Stomach (tissue), 9 donors: ENCODE results near the gene DNTT. TPM values are rescaled to one million over a fixed set of nuclear protein-coding genes. Genes with fewer than 3 reads are reported as not detected.
"Not testable (repeated sequence)": the region's sequence is repeated elsewhere in the genome, so short reads cannot be mapped to it uniquely, and the experiment has no call there.

Experiments
- DNase-seq, 2 donors: peaks; one replicate each; pipeline versions ENCODE4 v3.0.0 to v3.0.0-alpha.2; 2013 to 2019
- H3K27ac ChIP-seq, 5 donors: fragments of 200-600 bp in 4 of 5; sonication (generic) in 4 of 5; one replicate each; pipeline ENCODE4 v1.5.1; 2013 to 2019; ENCODE audit warnings: mild to moderate bottlenecking in 1 of 5, moderate library complexity in 1 of 5
- H3K27me3 ChIP-seq, 3 donors: fragments of 200-600 bp; sonication (generic); one replicate each; pipeline ENCODE4 v1.5.1; 2017 to 2019; ENCODE audit warnings: mixed run types in 1 of 3
- H3K36me3 ChIP-seq, 4 donors: fragments of 200-600 bp; sonication (generic); 1 replicate in 3 of 4; 2 replicates in 1 of 4; pipeline ENCODE4 v1.5.1; 2016 to 2019
- H3K4me1 ChIP-seq, 4 donors: fragments of 200-600 bp; sonication (generic); one replicate each; pipeline ENCODE4 v1.5.1; 2016 to 2019
- H3K4me3 ChIP-seq, 4 donors: fragments of 200-600 bp; sonication (generic) in 3 of 4; one replicate each; pipeline ENCODE4 v1.5.1; 2016 to 2019; ENCODE audit warnings: mild to moderate bottlenecking in 1 of 4
- H3K9me3 ChIP-seq, 4 donors: fragments of 200-600 bp; sonication (generic); one replicate each; pipeline ENCODE4 v1.5.1; 2016 to 2019
- CTCF ChIP-seq, 7 experiments: fragments of 450-650 bp in 4 of 7; fragments of 200-600 bp in 3 of 7; sonication (generic) in 3 of 7; IDR thresholded peaks; one replicate each; pipeline ENCODE4 v1.5.1; 2016 to 2019; ENCODE audit warnings: antibody characterized with exemption in 7 of 7, control low read depth in 2 of 7, mild to moderate bottlenecking in 1 of 7
- EP300 ChIP-seq: sonication (generic); formaldehyde crosslinking; IDR thresholded peaks from one replicate; pipeline ENCODE4 v1.6.1; 2017; ENCODE audit warnings: antibody characterized with exemption
- POLR2A ChIP-seq, 4 donors: fragments of 450-650 bp; IDR thresholded peaks; one replicate each; pipeline ENCODE4 v1.6.1; 2016; ENCODE audit warnings: antibody characterized with exemption in 4 of 4, control low read depth in 2 of 4, mild to moderate bottlenecking in 1 of 4, moderate library complexity in 1 of 4
- POLR2AphosphoS5 ChIP-seq, 3 donors: sonication (generic); formaldehyde crosslinking; IDR thresholded peaks; one replicate each; pipeline ENCODE4 v1.6.1; 2016; ENCODE audit warnings: antibody characterized with exemption in 3 of 3
- WGBS, 5 donors: extraction: QIAGEN DNeasy Blood & Tissue Kit in 3 of 5; methylation state at CpG; one replicate each; pipeline versions ENCODE4 v1.1.5 to v1.1.7; 2013 to 2018; 5-methylcytosine and 5-hydroxymethylcytosine counted together
- intact Hi-C: fragments of 100-400 bp; cut with DNase I; formaldehyde crosslinking; loops from one replicate; pipeline ENCODE4 v1.15.1; 2023; ENCODE audit warnings: low total_unique reads
- polyA plus RNA-seq, 3 donors: library from polyadenylated mRNA; stranded (reverse); fragments of 200-250 nt; gene quantifications; one replicate each; pipeline ENCODE4 v1.2.3, GENCODE V29; 2013
- total RNA-seq, 5 donors: library from RNA; depleted of rRNA; stranded (reverse); fragments of >200 nt; gene quantifications; one replicate each; pipeline versions ENCODE4 v1.1.0 to v1.2.3, GENCODE V29; 2014 to 2016
- donor health status: healthy with polysubstance abuse.
- donor health status: Bipolar disorder and iron deficiency.
- donor health status: healthy.

DNTT gene
- total and polyA plus RNA-seq, 8 donors = not detected

- H3K9me3 ChIP-seq = no peaks in the 10 kb centered on the region
- H3K4me1 ChIP-seq = peaks cover 0 to 18% (median 13%) of the 10 kb centered on the region in 4 donors
- H3K27me3 ChIP-seq = peaks cover 0 to 7% (median 0%) of the 10 kb centered on the region in 3 donors
- H3K36me3 ChIP-seq = no peaks in the 10 kb centered on the region
- H3K27ac ChIP-seq = no peak overlapping the region
- TF ChIP-seq POLR2A (IDR thresholded peaks at IDR 0.05) (no peak), POLR2AphosphoS5 (IDR thresholded peaks at IDR 0.05) (no peak), CTCF (IDR thresholded peaks at IDR 0.05) (no peak), EP300 (no peak)
- no peak overlapping the region for H3K4me3 ChIP-seq
- intact Hi-C loops = no loop called here
- DNase-seq = peak in 1 of 2 donors; percentile 66
- WGBS, 5 donors = 47 to 64% (median 60%) methylated on average over 8 of the region's 8 CpGs
These were observed 2.3 kb downstream of the DNTT start for GRCh38 chr10:96306516-96306915.

GRCh38 chr10:96308854-96309253, 4.6 kb downstream of the DNTT start:
- H3K9me3 ChIP-seq, H3K27me3 ChIP-seq, H3K4me3 ChIP-seq, H3K27ac ChIP-seq, DNase-seq, intact Hi-C loops, H3K36me3 ChIP-seq: not testable (repeated sequence)
- WGBS, 5 donors = 65 to 74% (median 70%) methylated on average over 4 of the region's 4 CpGs
- peaks cover 0 to 18% (median 13%) of the 10 kb centered on the region in 4 donors for H3K4me1 ChIP-seq

GRCh38 chr10:96309628-96310320, 5.5 kb downstream of the DNTT start:
- H3K4me3 ChIP-seq = no peak overlapping the region
- DNase-seq = peak in 1 of 2 donors; percentile 15
- H3K4me1 ChIP-seq = peaks cover 0 to 18% (median 13%) of the 10 kb centered on the region in 4 donors
- TF ChIP-seq POLR2AphosphoS5 (IDR thresholded peaks at IDR 0.05) (no peak), CTCF (IDR thresholded peaks at IDR 0.05) (no peak), POLR2A (IDR thresholded peaks at IDR 0.05) (no peak), EP300 (no peak)
- H3K9me3 ChIP-seq = no peaks in the 10 kb centered on the region
- intact Hi-C loops = no loop called here
- WGBS, 5 donors = 57 to 79% (median 67%) methylated on average over 3 of the region's 3 CpGs
- H3K36me3 ChIP-seq = no peaks in the 10 kb centered on the region
- no peak overlapping the region for H3K27ac ChIP-seq
- H3K27me3 ChIP-seq = no peaks in the 10 kb centered on the region

GRCh38 chr10:96310321-96310669, 6.1 kb downstream of the DNTT start:
- no peaks in the 10 kb centered on the region for H3K9me3 ChIP-seq
- H3K27ac ChIP-seq = no peak overlapping the region
- no peak for TF ChIP-seq POLR2A (IDR thresholded peaks at IDR 0.05)
- no peak for TF ChIP-seq POLR2AphosphoS5 (IDR thresholded peaks at IDR 0.05)
- no peak for TF ChIP-seq CTCF (IDR thresholded peaks at IDR 0.05)
- TF ChIP-seq EP300 = no peak
- H3K36me3 ChIP-seq = no peaks in the 10 kb centered on the region
- H3K4me3 ChIP-seq = no peak overlapping the region
- no peaks in the 10 kb centered on the region for H3K27me3 ChIP-seq
- peaks cover 0 to 18% (median 13%) of the 10 kb centered on the region in 4 donors for H3K4me1 ChIP-seq
- 9 to 27% (median 14%) methylated on average over 1 of the region's 1 CpG for WGBS, 5 donors
- intact Hi-C loops = no loop called here
- no peak for DNase-seq

- intact Hi-C loops = no loop called here
- Histone ChIP-seq H3K9me3 (no peaks in the 10 kb centered on the region), H3K36me3 (no peaks in the 10 kb centered on the region), H3K27me3 (peaks cover 0 to 5% (median 0%) of the 10 kb centered on the region in 3 donors), H3K4me3 (no peak overlapping the region), H3K27ac (no peak overlapping the region), H3K4me1 (peaks cover 0 to 18% (median 13%) of the 10 kb centered on the region in 4 donors)
- TF ChIP-seq POLR2AphosphoS5 (IDR thresholded peaks at IDR 0.05) (no peak), POLR2A (IDR thresholded peaks at IDR 0.05) (no peak), CTCF (IDR thresholded peaks at IDR 0.05) (no peak), EP300 (no peak)
- 70 to 83% (median 79%) methylated on average over 3 of the region's 3 CpGs for WGBS, 5 donors
- DNase-seq = no peak
These were observed 7.0 kb downstream of the DNTT start for GRCh38 chr10:96311180-96311715.
